Activated CD8-positive, alpha-beta memory T cell treated with anti-CD3 and anti-CD28 coated beads for 36 hours (primary cell): ENCODE measurements around the gene LRFN2. TPM values are rescaled to one million over a fixed set of nuclear protein-coding genes. Genes with fewer than 3 reads are reported as not detected.

Experiments
- CTCF ChIA-PET: fragments of 350-600 bp; sonication (Branson Sonifier 250); formaldehyde crosslinking; loops from one replicate; lab custom pipeline; 2021; ENCODE audit warnings: antibody characterized with exemption; lab: Charles Lee
- POLR2A ChIA-PET: fragments of 350-600 bp; sonication (Branson Sonifier 250); formaldehyde crosslinking; loops from one replicate; lab custom pipeline; 2021; ENCODE audit warnings: antibody characterized with exemption; lab: Charles Lee
- total RNA-seq, 2 experiments: library from RNA; stranded (reverse); gene quantifications; one replicate each; pipeline ENCODE4 v1.2.3, GENCODE V29; 2021

LRFN2 gene
- total RNA-seq, 2 experiments from 2014 or later, result not detected

- ChIA-PET CTCF (no interaction called here), POLR2A (no interaction called here)
These were observed 97.4 kb downstream of the LRFN2 start for GRCh38 chr6:40489798-40490197.

DNA sequence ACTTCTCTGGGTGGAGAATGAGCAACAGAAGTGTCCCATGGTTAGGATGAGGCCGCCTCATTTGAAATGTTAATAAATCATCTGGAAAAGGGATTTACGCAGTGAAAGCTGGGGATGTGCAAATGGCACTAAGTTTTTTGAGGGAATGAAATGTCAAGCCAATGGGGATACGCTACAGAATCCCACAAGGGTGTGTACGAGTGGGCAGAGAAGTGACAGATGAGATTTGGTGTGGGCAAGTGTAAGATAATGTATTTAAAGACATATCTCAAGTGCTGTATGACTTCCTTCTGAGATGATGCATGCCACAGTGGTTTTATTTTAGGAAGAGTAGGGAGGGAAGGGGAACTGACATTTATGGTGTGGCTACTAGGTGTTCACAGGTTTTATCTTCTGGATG, 100.6 kb downstream of the LRFN2 start:
- CTCF ChIA-PET, result no interaction called here
- POLR2A ChIA-PET, result no interaction called here

GRCh38 chr6:40485795-40486194, 101.4 kb downstream of the LRFN2 start:
- ChIA-PET CTCF (no interaction called here), POLR2A (no interaction called here)

DNA sequence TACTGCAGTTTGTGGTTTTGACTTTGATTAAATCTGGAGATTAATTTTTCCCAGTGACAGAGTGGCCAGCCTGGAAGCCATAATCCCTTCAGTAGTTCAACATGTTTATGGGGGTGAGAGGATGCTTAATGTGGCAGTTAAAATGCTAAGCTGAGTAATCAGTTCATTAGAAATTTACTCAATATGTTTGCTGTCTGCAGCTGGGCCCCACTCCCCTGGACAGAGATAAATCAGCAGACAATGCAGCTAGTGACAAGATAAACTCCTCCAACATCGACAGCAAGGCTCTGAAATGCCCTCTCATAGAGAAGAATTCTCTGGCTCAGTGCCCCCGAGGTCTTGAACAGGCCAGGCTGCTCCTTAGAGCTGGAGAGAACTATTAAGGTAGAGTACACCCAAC, 101.9 kb downstream of the LRFN2 start:
- ChIA-PET CTCF (no interaction called here), POLR2A (no interaction called here)

DNA sequence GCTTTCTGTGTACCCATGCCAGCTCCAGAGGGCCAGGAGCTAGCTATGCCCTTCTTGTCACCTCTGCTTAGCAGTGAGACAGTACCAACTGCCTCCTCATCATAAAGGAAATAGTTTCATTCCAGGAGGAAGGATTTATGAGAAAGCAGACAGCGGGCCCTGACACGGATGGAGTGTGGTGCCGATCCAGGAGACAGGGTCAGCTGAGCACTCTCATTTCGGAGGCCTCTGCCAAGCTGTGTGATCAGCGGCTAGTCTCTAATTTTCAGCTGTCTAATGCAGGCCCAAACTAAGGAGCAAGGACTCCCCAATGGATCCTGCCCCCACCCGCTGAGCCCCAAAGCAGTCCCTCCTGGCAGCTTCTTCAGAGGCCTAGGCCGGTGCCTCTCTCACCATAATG, 103.1 kb downstream of the LRFN2 start:
- ChIA-PET POLR2A (no interaction called here), CTCF (no interaction called here)

DNA sequence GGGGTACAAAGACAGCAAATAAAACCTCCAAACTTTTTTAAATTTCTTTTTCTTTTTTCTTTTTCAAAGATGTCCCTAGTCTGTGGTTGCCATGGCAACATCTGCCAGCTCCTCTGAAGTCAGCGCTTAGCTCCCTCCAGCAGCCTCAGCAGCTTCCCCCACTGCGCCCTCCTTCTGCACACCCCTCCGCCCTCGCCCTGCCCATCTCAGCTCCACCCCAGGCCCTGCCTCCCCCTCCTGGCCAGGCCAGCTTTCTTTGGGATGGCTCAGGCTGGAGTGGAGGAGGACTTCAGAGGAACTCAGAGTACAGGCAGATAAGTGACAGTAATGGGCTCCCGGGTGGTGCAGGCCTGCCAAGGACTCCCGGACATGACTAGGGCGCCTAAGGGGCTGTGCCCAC, 104.6 kb downstream of the LRFN2 start:
- ChIA-PET CTCF (no interaction called here), POLR2A (no interaction called here)

DNA sequence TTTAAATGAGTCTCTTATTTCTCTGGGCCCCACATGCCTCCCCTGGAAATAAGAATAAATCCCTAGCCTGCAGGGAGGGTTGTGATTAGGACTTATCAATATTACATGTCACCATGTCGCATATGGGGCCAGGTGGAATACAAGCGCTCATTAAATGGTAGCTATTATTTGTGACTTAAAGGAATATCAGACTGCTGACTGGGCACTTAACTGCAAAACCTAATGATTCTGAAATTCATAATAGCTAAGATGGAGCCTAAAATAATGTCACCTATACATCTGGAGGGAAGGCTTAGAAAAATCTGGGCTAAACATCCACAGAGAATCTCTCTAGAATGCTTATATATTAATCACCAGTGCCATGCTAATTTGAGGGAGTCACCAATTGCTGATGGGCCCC, 106.5 kb downstream of the LRFN2 start:
- ChIA-PET CTCF (no interaction called here), POLR2A (no interaction called here)

DNA sequence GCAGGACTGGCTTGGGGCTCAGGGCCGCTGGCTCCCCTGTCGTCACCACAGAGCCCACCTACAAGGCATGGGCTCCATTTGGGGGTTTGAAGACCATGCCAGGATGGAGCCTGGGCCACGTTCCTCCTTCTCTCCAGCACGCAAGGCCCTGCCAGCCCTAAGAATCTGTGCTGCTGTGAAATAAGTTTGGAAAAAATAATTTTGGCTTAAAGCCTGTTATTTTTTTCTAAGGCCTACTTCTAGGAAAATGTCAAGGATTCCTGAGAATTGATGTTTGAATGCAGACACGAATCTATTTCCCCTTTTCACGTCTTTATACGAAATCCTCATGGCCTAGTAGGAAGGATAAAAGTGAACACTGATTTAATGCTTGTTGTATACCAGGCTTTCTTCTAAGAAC, 107.5 kb downstream of the LRFN2 start:
- CTCF ChIA-PET, result no interaction called here

GRCh38 chr6:40477246-40478126, 109.7 kb downstream of the LRFN2 start:
- ChIA-PET POLR2A (no interaction called here), CTCF (no interaction called here)

More for the DNA sequence above, 107.5 kb downstream of the LRFN2 start:
- POLR2A ChIA-PET, result no interaction called here

- ChIA-PET CTCF (no interaction called here), POLR2A (no interaction called here)
These were observed 110.5 kb downstream of the LRFN2 start for GRCh38 chr6:40476673-40477072.

GRCh38 chr6:40474937-40475336, 112.2 kb downstream of the LRFN2 start:
- POLR2A ChIA-PET, result no interaction called here
- CTCF ChIA-PET, result no interaction called here

GRCh38 chr6:40473026-40473425, 114.1 kb downstream of the LRFN2 start:
- ChIA-PET POLR2A (no interaction called here), CTCF (no interaction called here)

GRCh38 chr6:40472353-40472752, 114.8 kb downstream of the LRFN2 start:
- POLR2A ChIA-PET, result no interaction called here

GRCh38 chr6:40471243-40471642, 115.9 kb downstream of the LRFN2 start:
- ChIA-PET CTCF (no interaction called here), POLR2A (no interaction called here)

More at GRCh38 chr6:40472353-40472752, 114.8 kb downstream of the LRFN2 start:
- CTCF ChIA-PET, result no interaction called here

- ChIA-PET CTCF (no interaction called here), POLR2A (no interaction called here)
These were observed 117.8 kb downstream of the LRFN2 start for GRCh38 chr6:40469323-40469722.

DNA sequence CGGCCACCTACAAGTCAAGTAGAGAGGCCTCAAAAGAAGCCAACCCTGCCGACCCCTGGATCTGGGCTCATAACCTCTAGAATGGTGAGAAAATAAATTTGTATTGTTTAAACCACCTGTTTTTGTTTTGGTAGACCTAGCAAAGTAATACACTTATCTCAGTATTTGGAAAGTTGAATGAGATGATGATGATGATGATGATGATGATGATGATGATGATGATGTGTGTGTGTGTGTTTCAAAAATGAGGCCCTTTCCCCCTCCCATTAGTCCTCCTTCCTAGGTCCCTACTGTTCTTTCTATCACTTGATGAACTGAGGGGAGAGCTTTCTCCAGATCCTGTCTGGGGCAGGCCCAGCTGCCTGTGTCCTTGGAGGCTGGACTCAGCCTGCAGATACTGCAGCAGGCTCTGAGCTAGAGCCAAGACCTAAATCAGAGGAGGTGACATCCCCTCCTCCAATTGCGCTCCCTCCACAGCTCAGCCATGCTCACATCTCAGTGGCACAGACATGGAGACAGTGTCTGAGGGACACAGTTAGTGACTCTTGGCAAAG, 120.1 kb downstream of the LRFN2 start:
- ChIA-PET POLR2A (no interaction called here), CTCF (no interaction called here)

DNA sequence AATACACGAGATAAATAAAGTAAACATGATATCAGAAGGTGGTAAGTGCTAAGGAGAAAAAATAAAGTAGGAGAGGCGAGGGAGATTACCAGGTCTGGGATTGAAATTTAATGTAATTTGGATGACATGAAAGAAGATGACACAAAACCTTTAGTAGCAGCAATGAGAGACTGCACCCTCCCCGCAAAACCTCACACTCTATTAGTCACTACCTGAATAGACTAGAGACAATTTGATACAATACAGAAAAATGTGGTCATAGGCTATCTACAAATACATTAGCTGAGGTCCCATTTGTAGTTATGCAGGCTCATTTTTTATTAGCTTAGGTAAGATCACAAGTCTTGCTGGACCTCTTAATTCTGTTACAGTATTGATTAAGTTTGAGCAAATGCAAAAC, 125.5 kb downstream of the LRFN2 start:
- ChIA-PET CTCF (no interaction called here), POLR2A (no interaction called here)

GRCh38 chr6:40460380-40460779, 126.8 kb downstream of the LRFN2 start:
- CTCF ChIA-PET, result no interaction called here
- POLR2A ChIA-PET, result no interaction called here

- ChIA-PET POLR2A (no interaction called here), CTCF (interaction anchor here (0.7 kb wide), 1 partner anchor 11 kb away, joined by 7 read pairs; no protein-coding TSS in a partner anchor)
These were observed 129.9 kb downstream of the LRFN2 start for GRCh38 chr6:40457261-40457660.

DNA sequence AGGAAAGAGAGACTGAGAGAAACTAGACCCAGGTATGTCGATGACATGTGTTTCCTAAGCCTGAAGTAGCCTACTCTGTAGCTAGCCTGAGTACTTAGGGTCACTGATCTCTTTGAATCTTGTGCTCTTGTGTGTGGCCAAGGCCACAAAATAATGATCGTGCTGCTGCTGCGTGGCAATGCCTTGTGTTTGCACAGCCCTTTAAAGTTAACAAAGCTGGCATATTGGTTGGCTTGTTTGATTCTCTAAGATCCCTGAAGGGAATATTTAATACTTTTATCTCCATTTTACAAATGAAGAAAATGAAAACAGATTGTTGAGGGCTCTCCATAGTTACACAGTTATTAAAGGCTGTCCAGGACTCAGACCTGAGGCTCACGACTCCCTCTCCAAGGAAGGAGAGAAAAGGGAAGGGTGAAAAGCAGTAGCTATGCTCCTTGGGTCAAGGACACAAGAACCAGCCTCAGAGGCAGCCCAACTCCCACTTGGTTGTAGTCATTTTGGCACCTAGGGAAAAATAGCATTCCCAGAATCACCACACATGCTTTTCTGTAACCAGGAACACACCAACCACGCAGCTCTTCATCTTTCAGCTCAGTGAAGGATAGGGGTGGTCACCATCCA, 130.7 kb downstream of the LRFN2 start:
- ChIA-PET CTCF (no interaction called here), POLR2A (no interaction called here)
